Measurements from ENCODE around the gene LPIN2. TPM values are rescaled to one million over a fixed set of nuclear protein-coding genes. Genes with fewer than 3 reads are reported as not detected.

The LPIN2 gene
- total RNA-seq, 1 experiment from 2014 or later = 15.7 TPM

DNA sequence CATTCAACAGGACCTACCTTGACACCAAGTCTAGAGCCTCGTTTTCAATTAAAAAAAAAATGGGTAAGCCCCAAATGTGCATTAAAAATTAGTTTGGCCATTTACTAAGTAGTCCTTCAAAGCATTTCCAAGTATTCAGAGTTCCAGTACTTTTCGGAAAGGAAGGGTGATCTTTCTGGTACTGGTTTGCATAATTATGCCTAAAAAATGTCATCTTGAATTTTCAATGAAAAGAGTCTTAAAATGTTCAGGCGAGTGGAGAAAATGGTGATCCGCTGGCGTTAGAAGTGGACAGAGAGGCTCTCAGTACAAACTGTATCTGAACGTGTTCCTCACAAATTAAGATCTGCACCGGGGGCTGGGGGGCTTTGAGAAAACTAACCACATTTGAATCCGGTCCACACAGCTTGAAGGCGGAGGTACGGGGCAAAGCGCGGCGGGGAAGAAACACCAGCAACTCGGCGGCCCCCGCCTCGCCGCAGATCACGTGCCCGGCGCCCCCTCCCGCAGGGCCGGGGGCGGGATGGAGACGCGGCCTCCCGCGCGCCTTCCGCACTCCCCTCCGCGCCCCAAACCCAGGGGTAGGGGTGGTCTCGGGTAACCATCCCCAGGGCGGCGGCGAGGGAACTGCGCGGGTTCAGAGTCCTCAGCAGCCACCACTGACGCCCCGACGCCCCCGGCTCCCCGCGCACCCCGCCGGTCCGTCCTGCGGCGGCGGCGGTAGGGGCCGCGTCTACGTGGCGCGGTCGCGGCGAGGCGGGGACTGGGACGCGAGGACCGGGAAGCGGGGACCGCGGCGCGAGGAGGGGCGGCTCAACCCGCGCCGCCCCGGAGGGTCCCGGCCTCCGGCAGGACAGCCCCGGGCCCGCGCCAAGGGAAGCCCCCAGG is 564 bp downstream of the LPIN2 start:
- CTCF ChIA-PET = no interaction called here
- peaks cover 50% of the 10 kb centered on the region for H3K4me1 Mint-ChIP-seq (ENCODE audit: low read depth, unreplicated experiment)
- intact Hi-C loops (cut with micrococcal nuclease; ENCODE audit: unreplicated experiment) = loop anchor here (5.0 kb wide), 1 partner anchor 50 kb away; no protein-coding TSS in a partner anchor

DNA sequence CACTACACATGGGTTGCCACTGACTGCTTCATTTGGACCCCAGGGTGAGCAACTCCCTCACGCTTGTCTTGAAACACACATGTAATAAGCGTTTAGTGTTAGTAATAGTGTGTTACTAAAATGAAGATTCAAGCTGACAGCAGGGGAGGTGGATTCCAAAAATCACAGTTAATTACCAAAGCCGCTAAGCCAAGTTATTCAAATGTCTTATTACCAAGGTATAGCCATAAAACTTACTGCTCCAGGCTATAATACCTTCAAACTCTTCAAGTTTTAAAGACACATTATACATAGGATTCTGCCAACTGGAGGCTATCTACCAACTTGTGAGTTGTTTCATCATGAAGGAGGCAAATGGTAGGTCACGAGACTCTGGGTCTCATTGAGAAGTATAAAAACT is 2.9 kb downstream of the LPIN2 start:
- Mint-ChIP-seq H3K36me3 (ENCODE audit: insufficient read depth, unreplicated experiment) (peaks cover 33% of the 10 kb centered on the region), H3K27ac (ENCODE audit: unreplicated experiment) (no peak overlapping the region), H3K4me3 (ENCODE audit: low read depth, unreplicated experiment) (no peak overlapping the region), H3K27me3 (ENCODE audit: unreplicated experiment) (no peaks in the 10 kb centered on the region), H3K4me1 (ENCODE audit: low read depth, unreplicated experiment) (peaks cover 34% of the 10 kb centered on the region), H3K9me3 (ENCODE audit: low read depth, unreplicated experiment) (no peaks in the 10 kb centered on the region)
- BruUV-seq (replicated peaks) = no TSS peak
- intact Hi-C loops (cut with micrococcal nuclease; ENCODE audit: unreplicated experiment) = loop anchor here (5.0 kb wide), 1 partner anchor 52 kb away; no protein-coding TSS in a partner anchor
- no peak for DNase-seq
- TF ChIP-seq, protein P1, sequence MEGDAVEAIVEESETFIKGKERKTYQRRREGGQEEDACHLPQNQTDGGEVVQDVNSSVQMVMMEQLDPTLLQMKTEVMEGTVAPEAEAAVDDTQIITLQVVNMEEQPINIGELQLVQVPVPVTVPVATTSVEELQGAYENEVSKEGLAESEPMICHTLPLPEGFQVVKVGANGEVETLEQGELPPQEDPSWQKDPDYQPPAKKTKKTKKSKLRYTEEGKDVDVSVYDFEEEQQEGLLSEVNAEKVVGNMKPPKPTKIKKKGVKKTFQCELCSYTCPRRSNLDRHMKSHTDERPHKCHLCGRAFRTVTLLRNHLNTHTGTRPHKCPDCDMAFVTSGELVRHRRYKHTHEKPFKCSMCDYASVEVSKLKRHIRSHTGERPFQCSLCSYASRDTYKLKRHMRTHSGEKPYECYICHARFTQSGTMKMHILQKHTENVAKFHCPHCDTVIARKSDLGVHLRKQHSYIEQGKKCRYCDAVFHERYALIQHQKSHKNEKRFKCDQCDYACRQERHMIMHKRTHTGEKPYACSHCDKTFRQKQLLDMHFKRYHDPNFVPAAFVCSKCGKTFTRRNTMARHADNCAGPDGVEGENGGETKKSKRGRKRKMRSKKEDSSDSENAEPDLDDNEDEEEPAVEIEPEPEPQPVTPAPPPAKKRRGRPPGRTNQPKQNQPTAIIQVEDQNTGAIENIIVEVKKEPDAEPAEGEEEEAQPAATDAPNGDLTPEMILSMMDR (IDR thresholded peaks at IDR 0.05; ENCODE audit: unreplicated experiment) = no peak
- CTCF ChIA-PET = no interaction called here

More for the DNA sequence above, 564 bp downstream of the LPIN2 start:
- no peak for DNase-seq
- peak overlapping the region; percentile 86 for H3K27ac Mint-ChIP-seq (ENCODE audit: unreplicated experiment)
- H3K27me3 Mint-ChIP-seq (ENCODE audit: unreplicated experiment) = no peaks in the 10 kb centered on the region
- peak overlapping the region; percentile 78 for H3K4me3 Mint-ChIP-seq (ENCODE audit: low read depth, unreplicated experiment)
- H3K36me3 Mint-ChIP-seq (ENCODE audit: insufficient read depth, unreplicated experiment) = peaks cover 36% of the 10 kb centered on the region
- no peaks in the 10 kb centered on the region for H3K9me3 Mint-ChIP-seq (ENCODE audit: low read depth, unreplicated experiment)
- TF ChIP-seq, protein P1 (IDR thresholded peaks at IDR 0.05; ENCODE audit: unreplicated experiment) = no peak
- no TSS peak for BruUV-seq (replicated peaks)

DNA sequence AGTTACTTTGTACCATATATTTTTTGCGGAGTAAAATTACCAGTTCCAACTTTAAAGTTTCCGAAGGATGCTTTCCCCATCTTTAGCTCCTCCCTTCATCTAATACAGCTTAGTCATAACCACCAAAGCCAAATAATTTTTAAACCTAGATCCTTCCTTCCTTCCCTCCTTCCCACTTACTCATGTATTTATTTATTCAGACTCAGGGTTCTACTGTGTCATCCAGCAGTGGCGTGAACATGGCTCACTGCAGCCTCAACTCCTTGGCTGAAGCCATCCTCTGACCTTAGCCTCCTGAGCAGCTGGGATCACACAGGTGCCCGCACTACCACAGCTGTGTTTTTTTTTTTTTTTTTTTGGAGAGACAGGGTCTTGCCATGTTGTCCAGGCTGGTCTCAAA is 4.4 kb downstream of the LPIN2 start:
- Mint-ChIP-seq H3K27ac (ENCODE audit: unreplicated experiment) (no peak overlapping the region), H3K9me3 (ENCODE audit: low read depth, unreplicated experiment) (no peaks in the 10 kb centered on the region), H3K27me3 (ENCODE audit: unreplicated experiment) (no peaks in the 10 kb centered on the region), H3K36me3 (ENCODE audit: insufficient read depth, unreplicated experiment) (peaks cover 31% of the 10 kb centered on the region), H3K4me1 (ENCODE audit: low read depth, unreplicated experiment) (peaks cover 35% of the 10 kb centered on the region), H3K4me3 (ENCODE audit: low read depth, unreplicated experiment) (no peak overlapping the region)
- intact Hi-C loops (cut with micrococcal nuclease; ENCODE audit: unreplicated experiment) = no loop called here
- TF ChIP-seq, protein P1 (IDR thresholded peaks at IDR 0.05; ENCODE audit: unreplicated experiment) = no peak
- DNase-seq = no peak
- BruUV-seq (replicated peaks) = no TSS peak
- CTCF ChIA-PET = no interaction called here

DNA sequence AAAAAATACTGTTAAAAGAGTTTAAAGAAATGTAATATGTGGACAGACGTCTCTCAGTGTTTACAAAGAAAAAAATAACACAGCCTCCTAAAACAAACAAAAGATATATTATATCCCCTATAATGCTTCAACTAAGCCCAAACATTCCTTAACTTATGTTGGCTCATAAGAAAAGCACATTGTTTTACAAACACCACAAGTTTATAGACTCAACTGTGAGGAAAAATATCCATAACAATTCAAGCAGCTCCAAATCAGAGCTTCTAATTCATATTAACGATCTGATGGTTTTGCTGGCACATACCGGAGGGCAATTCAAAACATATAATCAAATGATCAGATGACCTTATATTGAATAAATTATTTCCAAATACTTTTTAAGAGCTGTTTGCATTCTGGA is 5.5 kb downstream of the LPIN2 start:
- peaks cover 23% of the 10 kb centered on the region for H3K36me3 Mint-ChIP-seq (ENCODE audit: insufficient read depth, unreplicated experiment)
- intact Hi-C loops (cut with micrococcal nuclease; ENCODE audit: unreplicated experiment) = no loop called here
- no TSS peak for BruUV-seq (replicated peaks)

More for the DNA sequence above, 5.5 kb downstream of the LPIN2 start:
- Mint-ChIP-seq H3K4me3 (ENCODE audit: low read depth, unreplicated experiment) (no peak overlapping the region), H3K9me3 (ENCODE audit: low read depth, unreplicated experiment) (no peaks in the 10 kb centered on the region), H3K4me1 (ENCODE audit: low read depth, unreplicated experiment) (peaks cover 42% of the 10 kb centered on the region), H3K27me3 (ENCODE audit: unreplicated experiment) (no peaks in the 10 kb centered on the region), H3K27ac (ENCODE audit: unreplicated experiment) (no peak overlapping the region)
- CTCF ChIA-PET = no interaction called here
- TF ChIP-seq, protein P1 (IDR thresholded peaks at IDR 0.05; ENCODE audit: unreplicated experiment) = no peak
- no peak for DNase-seq
